Esophagus muscularis mucosa (tissue), 3 donors: ENCODE results near the gene TMEM63B.

ENCODE experiments used
- CTCF ChIP-seq, 3 experiments: fragments of 200-600 bp in 2 of 3; fragments of 450-650 bp in 1 of 3; sonication (generic) in 2 of 3; IDR thresholded peaks; one replicate each; pipeline ENCODE4 v1.5.1; 2017 to 2019; ENCODE audit warnings: antibody characterized with exemption in 3 of 3, mild to moderate bottlenecking in 2 of 3, moderate library complexity in 1 of 3
- POLR2A ChIP-seq: fragments of 450-650 bp; IDR thresholded peaks from one replicate; pipeline ENCODE4 v1.6.1; 2017; ENCODE audit warnings: antibody characterized with exemption, moderate library complexity, mild to moderate bottlenecking, low read depth
- POLR2AphosphoS5 ChIP-seq, 2 donors: sonication (generic); formaldehyde crosslinking; IDR thresholded peaks; one replicate each; pipeline ENCODE4 v1.6.1; 2017; ENCODE audit warnings: antibody characterized with exemption in 2 of 2

- TF ChIP-seq POLR2A (no peak), CTCF (IDR thresholded peaks at IDR 0.05) (no peak), POLR2AphosphoS5 (IDR thresholded peaks at IDR 0.05) (no peak)
Measured at GRCh38 chr6:44123544-44123943, 3.8 kb upstream of the TMEM63B start.
